Stimulated activated CD4-positive, alpha-beta T cell treated with anti-CD3 and anti-CD28 coated beads, Interleukin-4, amount 100 ng/mL, for 48 hours (primary cell): Measurements from ENCODE around the gene VGF.

Experiments
- DNase-seq, 2 donors: peaks; one replicate each; pipeline ENCODE4 v3.0.0-alpha.2; 2020; ENCODE audit warnings: low read depth in 2 of 2

Gene VGF

DNA sequence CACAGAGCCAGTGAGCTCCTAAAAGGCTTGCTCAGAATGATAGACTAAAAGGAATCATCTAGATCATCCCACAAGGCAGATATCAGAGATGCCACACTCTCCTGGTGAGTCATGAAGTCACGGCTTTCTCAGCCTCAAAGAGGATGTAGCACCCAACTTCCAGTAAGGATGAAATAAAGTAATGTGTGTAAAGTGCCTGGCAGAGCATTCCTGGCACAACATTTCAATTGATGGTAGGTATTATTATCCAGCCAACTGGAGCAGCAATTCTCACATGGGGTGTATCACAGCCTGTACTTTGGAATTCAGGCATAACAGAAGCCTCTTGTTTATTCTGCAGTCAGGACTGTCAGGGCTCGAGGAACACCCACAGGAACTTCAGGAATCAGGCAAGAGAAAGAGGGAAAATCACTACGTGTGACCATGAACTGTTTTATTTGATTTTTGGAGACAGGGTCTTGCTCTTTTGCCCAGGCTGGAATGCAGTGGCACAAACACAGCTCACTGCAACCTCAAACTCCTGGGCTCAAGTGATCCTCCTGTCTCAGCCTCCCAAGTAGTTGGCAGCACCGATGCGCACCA lies 20.0 kb upstream of the VGF start:
- DNase-seq: no peak

DNA sequence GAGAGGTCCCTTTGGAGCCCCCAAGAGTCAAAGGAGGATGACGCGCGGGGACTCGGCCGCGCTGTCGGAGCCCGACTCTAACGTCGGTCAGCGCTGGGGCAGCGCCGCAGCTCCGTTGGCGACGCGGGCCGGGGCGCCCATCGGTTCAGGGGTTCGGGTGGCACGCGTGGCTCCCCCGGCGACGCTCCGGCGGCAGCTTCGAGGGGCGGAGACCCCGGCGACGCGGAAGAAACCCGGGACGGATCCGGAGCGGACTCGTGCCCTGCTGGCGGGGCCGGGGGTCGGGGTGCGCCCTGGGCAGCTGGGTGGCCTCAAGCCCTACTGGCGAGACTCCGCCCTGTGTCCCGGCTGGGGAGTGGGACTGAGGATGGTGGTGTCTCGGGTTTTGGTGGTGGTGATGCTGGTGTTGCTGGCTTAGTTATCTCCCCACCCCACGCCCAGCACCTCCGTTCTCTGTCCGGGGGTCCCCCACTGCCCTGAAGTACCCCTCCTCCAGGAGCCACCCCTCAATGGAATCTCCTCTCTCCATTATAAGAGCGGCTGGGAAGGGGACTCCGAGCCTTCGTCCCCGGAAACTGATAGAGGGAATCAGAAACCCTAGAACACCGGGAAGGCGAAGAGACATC lies 14.9 kb upstream of the VGF start, which contains the start of gene NAT16:
Gene NAT16 (minus strand): TSS at position 164 of the 626 bp plus-strand sequence. CDS start 5,486 bp downstream, outside the sequence.
- no peak for DNase-seq

DNA sequence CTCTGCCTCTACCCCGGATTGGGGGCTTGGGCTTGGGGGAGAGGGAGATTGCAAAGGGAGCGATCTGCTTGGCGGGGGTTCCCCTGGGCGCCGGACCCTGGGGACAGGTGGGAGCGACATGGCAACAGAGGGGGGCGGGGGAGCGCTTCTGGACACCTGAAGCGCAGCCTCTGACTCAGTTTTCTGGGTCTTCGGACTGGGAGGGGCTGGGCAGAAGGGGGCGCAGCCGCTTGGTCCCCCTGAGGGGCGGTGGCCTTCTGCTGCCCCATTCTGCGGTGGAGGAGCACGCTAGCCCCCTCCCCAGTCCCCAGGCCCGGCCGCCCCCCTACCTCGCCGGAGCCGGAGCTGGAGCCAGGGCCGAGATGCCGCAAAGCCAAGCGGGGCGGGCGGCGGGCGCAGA lies 14.3 kb upstream of the VGF start:
- DNase-seq: no peak

DNA sequence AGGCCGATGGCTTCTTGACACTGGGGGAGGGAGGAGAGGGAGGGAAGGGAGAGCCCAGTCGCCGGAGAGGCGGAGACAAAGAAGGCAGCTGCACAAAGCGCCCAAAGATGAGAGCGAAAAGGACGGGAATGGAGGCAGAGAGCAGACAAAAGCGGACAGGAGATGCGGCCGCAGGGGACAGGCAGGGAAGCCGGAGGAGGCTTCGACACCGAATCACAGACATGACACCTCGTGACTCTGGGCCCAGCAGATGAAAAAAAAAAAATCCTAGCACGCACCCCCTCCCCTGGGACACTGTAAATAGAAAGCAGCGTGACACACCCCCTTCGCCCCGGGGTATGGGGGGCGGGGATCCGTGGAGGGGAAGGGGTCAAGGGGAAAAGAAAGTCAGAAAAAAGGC lies 13.7 kb upstream of the VGF start:
- no peak for DNase-seq

DNA sequence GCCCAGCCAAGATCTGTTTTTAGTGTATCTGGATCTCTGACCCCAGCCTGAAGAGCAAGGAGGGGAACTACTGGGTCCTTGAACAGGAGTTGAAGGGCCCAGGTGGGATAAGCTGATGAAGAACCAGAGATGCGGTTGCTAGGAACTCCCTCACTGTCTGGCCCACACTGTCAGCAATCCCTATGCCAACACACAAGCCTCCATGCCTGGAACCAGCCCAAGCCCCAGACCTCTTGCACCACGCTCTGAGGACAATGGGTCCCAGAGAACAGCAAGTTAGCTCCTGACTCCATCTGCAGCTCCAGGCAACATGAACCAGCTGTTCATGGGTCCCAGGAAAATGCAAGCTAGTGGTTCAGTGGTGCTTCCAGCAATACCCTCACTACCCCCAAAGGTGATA lies 12.3 kb upstream of the VGF start:
- DNase-seq: no peak

DNA sequence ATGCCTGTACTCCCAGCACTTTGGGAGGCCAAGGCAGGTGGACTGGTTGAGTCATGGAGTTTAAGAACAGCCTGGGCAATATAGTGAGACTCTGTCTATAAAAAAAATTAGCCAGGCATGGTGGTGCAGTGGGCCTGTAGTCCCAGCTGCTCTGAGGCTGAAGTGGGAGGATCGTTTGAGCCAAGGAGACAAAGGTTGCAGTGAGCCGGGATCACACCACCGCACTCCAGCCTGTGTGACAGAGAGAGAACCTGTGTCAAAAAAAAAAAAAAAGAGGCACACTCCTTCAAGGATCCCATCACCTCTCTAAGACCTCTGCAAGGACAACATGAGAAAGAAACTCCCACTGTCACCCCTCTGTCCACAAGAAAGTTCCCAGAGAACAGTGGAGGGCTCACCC lies 10.3 kb upstream of the VGF start:
- DNase-seq: no peak

DNA sequence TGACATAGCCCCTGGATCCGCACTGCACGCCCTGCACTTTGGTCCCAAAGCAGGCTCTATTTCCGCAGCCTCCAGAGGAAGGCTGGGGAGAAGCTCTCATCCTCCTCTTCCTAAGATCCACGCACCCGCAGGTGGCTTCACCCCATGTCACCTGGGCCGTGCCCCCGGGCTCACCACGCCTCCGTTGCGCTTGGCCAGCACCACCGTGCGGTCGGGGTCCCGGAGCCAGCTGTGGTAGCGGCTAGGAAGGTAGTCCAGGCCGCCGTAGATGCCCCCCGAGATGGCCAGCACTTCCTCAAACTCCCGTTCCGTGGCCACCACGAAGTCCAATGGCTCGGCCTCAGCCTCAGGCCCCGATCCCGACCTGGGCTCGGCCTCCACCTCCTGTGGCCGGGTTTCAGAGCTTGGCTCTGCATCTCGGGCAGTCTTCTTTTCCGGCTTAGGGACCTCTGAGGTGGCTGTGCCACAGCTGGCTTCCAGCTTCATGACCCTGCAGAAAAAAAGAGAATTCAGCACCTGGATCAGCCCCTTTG lies 9.0 kb upstream of the VGF start:
- DNase-seq: no peak

DNA sequence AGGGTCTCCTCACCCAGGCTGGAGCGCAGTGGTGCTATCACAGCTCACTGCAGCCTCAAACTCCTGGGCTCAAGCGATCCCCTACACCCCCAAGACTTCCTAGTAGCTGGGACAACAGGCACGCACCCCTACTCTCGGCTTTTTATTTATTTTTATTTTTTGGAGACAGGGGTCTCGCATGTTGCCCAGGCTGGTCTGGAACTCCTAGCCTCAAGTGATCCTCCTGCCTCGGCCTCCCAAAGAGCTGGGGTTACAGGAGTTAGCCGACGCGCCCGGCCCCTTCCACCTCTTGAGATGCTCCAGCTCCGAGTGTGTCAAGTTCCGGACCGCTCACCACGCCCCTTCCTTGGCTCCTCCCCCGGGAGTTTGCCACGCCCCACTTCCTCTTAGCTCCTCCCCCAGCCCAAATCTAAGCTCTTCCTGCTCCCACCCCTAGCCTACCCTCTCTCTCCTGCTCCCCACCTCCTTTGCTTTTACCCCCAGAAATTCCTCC lies 8.4 kb upstream of the VGF start:
- peak; percentile 42 to 72 for DNase-seq

DNA sequence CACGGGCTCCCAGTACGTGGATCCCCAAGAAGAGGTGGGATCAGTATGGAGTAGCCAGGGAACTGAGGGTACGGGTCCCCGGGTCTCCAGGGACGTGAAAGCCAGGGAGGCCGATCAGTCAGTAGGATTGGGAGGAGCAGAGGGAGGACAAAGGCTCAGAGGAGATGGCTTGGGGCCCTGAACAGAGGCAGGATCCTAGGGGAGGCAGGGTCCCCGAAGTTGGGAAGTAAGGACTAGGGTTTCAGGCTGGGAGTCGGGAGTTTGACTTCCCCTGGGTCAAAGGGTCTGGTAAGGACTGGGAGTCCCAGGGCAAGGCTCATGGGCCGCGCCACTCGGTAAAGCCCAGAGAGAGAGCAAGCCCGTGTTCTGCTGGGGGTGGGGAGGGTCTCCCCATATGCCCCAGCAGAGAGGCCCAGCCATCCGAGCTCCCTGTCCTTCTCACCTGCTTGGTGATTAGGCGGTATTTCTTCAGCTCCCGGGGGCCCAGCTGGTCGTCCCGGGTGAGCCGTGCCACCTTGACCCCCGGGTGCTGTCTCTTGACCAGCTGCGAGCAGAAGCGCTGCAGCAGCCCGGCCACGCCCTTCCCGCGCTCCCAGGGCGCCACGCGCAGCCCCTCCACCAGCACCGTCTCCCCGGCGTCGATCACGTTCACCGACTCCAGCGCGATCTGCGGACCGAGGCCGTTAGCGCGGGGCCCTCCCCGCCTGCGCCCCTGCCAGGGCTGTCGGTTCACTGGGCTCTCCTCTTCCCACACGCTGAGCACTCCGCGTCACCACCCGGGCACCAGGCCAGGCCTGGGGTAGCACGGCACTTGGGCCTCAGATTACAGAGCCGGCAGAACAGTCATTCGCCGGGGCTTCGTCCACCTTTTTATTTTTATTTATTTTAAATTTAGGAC lies 7.7 kb upstream of the VGF start:
- DNase-seq: no peak

DNA sequence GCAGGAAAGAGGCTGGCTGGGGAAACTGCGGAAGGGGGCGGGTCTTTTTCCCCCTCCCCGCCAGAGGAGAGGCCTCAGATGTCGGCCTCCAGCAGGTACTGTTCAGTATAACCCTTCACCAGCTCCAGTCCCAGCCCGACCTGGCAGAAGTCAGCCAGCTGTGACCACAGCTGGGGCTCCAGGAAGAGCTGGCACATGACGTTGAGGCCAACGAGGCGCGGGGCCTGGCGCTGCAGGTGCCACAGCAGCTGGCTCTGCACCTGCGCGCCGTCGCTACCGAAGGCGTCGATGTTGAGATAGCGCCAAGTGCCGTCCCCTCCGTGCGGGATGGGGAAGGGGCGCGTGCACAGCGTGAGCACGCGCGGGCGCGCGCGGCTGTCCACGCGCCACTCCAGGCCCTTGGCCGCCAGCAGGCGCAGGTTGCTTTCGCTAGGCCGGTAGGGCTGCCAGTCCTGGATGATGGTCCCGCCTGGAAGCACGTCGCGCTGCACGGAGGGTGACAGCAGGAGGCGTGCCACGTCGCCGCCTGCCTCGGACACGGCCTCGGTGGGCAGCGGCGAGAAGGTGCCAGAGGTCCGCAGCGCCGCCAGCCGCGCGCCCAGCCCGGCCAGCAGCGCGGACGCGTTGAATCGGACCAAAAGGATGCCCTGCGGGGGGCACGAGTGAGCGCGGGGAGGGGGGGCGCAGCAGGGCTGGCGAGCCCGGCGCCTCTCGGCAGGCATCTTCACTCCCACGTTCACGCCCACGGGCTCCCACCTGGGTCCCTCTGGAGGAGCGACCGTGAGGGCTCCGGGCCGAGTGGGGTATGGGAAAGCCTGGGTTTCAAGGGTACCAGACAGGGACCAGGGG lies 6.9 kb upstream of the VGF start:
- no peak for DNase-seq

DNA sequence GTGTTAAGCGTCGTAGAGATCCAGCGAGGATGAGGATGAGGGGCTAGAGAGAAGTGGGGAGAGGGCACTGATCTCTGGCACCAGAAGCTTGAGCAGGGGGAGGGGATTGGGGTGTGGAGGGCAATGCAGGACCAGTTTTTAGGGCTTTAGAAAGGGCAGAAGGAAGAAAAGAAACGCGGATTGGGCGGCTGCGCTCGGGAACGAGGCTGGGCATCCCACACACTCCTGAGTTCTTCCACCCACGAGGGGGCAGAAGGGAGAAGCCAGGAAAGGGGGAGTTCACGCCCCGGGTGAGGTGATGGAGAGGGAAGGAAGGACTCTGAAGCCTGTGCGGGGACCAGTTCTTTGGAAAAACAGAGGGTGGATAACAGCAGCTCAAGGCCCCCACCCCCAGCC lies 6.1 kb upstream of the VGF start:
- no peak for DNase-seq

DNA sequence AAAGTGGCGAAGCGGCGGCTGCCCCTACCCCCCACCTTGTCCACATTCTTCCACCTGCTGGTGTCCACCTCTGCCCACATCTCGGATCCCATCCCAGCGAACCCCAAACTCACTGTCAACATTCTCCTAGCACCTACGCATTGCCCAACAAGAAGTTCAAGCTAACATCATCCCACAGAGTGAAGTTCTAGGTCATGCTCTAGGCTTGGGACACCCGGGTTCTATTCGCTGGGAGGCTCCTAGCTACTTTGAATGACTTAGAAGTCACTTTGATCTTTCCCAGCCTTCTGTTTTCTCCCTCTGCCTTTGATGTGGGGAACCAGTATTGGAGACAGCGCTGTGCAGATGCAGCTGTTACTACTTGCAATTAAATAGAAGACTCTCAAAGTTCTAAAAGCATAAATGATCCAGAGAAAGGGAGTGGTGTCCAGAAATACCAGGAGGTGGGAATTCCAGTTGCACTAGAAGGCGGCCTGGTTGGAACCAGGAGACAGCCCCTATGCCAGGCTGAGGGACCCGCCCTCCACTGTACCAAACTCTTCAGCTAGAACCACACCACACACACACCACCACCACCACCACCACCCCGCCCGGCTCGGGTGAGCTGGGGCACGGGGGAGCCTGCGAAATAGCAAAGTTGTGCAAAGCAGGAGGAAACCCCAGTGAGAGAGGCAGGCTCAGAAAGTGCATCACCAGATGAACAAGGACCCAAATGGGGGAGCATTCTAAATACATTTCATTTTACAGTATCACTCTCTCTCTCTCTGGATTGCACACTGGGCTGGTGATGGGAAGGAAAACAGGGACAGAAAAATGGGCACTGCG lies 5.5 kb upstream of the VGF start:
- DNase-seq: no peak

DNA sequence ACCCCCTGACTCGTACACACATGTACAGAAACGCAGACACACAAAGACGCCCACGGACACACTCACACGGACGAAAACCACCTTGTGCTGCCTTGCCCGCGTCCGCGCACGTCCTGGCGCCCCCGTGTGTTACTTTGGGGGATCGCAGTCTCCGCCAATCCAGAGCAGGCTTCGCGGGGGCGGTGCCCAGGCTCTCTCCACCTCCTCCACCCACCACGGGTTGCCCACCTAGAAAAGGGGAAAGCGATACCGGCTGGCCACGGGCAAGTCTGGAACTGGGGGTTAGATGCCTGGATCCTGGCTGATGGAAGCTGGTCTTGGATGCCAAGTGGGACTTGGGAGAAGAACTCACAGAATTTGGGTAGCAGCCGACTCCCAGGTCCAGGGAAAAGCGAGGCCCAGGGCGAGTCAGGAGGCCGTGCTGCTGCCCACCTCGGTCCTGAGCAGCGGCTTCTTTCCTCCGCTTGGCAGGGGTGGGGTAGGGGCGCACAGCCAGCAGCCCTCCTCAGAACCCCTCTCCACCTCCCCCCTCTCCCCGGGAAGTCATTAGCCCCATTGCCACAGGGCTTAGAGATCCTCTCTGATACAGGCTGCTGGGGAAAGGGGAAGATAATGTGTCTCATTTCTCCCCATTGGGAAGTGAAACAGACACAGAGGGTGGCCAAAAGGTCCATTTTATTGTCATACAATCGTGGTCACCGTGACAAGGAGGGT lies 4.6 kb upstream of the VGF start:
- peak; percentile 71 to 80 for DNase-seq

DNA sequence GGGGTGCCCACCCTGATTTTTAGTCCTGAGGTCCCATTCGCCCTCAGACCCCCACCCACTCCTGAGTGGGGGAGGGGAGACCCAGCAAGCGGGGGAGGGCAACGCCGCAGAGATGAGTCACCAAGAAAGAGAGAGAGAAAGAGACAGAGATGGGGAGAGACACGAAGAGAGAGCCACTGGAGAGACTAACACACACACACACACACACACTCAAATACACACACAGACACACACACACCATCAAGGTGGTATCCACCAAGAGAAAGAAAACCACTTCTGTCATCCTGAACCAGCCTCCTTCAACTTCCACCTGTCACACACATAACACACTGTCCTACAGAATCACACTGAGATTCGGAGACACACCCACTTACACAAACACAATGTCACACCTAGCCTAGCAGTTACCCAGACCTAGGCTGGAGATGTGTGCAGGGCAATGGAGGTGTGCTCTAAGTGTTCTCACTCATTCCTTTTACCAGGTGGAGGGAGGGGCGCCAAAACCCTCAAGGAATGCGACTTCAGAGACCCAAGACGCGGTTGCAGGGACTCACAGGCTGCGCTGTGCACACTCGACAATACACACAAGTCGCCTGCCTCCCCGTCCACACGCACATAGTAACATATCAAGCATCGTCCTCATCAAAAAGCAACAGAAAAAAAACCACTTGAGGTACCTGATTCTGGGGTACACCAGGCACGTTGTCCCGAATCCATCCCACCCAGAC lies 3.9 kb upstream of the VGF start:
- DNase-seq: no peak

DNA sequence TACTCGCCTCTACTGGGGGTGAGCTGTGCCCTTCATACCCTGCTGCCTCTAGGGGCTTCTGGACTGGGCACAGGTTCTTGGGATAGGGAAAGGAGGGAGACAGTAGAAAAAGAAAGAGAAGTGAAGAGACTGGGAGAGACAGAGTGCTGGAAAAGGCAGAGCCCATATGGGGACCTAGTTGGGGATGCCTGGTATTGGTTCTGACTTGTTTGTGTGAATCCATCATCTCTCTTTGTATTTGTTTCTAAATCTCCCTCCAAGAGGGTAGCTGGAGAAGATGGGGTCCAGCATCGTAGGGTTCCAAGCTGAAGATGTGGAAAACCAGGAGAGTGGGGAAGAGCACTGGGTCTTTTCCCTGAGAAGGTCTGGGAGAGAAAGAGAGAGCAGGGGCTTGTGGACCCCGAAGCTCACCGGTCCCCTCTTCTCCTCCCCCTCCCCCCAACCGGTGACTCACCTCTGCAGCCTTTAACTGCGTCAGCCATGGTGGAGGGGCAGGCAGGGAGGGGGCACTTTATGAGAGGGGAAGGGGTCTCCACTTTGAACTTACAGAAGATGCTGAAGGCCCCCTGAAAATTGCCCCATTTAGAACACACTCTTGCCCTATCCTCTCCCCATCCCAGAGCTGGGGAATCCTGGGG lies 3.2 kb upstream of the VGF start:
- no peak for DNase-seq

DNA sequence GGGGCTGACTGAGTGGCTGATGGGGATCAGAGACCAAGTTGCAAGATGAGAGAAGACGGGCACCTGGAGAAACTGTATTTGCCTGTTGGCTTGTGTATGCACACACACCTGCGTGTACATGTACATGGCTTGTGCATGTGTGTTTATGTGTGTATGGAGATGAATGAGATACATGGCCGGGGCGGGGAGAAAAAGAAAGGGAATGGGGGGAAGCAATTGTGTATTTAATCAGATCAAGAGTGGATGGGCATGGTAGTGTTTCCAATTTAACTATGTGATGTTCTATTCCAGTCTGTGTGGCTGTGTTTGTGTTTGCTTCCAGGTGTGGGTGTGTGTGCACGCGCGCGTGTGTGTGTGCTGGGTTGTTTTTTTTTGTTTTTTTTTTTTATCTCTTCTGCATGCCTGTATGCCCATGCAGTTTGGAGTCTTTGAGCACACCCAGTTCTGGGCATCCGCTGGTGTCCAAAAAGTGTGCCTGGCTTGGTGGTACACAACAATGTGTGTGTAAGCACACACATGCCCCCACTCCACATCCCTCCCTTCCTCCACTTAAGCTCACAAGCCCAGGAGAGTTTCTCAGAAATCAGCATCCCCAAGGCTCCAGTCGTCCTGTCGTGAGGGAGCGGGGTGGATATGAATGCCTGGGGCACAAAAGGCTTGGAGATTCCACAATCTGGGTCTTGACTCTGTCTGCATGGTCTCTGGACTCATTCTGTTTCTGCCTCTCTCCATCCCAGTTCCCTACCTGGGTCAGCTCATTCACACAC lies 2.5 kb upstream of the VGF start:
- no peak for DNase-seq

DNA sequence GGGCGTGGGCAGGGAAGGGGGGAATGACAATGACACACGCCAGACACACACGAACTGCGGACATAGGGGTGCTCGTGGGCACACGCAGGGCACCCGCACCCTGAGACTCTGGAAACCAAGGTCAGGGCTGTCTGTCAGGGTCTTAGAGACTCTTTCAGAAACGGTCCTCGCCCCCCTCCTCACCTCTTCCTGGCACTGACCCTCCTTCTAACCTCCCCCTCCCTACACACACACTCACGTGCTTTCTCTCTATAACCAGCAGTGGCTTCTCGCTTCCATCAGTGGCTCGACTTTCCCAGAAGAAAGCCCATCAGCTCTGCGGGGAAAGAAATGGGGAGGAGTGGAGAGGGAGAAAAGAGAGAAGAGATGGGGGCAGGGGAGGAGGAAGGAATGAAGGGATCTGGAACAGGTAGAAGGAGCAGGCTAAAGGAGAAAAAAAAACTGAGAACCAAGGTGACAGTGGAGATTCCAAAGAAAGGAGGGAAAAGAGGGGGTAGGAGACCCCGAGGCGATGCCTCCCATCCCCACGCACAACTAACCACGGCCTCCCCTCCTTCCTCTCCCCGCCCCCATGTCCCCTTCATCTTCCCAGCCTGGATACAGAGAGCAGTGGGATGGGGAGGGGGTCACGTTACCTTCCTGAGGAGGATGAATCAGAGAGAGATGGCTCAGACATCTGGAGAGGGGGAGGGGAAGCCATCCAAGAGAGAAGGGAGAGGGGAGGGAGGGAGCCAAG lies 1.7 kb upstream of the VGF start:
- no peak for DNase-seq

DNA sequence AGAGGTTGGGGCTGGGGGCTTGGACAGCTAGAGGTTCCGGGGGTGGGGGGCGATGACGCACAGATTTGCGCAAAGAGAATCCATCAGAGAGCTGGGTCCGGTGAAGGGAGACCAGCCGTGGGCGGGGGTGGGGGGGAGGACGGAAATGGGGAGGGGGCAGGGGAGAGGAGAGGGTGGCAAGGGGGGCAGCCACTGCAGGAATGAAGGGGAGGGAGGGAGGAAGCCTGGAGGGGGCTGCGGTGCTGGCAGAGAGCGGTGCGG lies 1.2 kb upstream of the VGF start:
- DNase-seq: no peak
